ENCODE data around the gene TUBB4B. TPM values are rescaled to one million over a fixed set of nuclear protein-coding genes. Genes with fewer than 3 reads are reported as not detected.

TUBB4B gene
- total and polyA plus RNA-seq, 2 experiments from 2014 or later = 309 to 446 TPM

DNA sequence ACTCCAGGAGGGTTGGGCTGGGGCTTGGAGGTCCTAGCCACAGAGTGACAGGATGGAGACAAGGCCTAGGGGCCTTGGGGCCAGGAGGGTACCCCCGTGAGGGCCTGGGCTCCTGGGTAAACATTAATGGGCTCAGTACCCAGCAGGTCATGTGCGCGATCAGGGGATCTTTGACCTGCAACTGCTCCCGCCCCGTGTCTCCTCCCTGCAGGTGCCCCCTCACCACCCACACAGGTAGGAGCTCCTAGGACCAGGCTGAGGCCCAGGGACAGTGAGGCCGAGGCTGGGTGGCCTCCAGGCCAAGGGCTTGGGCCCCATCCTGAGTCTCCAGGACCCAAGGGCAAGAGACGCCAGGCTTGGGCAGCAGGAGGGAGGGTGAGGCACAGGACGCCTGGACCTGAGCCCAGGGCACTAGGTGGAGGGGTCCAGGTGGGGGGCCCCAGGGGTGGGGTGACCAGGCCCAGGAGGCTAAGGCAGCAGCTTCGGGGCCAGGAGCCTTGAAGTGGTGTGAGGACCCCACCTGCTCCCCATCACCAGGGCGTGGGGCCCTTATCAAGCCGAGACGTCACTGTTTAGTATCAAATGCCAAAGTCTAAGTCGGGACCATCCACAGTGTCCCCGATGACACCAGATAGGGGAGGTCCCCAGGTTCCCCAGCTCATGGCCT is 10.2 kb upstream of the TUBB4B start, which contains the start of gene SLC34A3:
SLC34A3 (plus strand) TSS at position 197 of the 667 bp plus-strand sequence. CDS start 802 bp downstream, outside the sequence.
- no peaks in the 10 kb centered on the region for H4K20me1 ChIP-seq (ENCODE audit: insufficient read depth, poor library complexity, severe bottlenecking)
- H3K9me2 ChIP-seq (replicated peaks; ENCODE audit: insufficient read depth) = no peaks in the 10 kb centered on the region
- H3K27ac ChIP-seq = peak within 1 kb of the TSS; percentile 87
- H2AFZ ChIP-seq = no peak within 1 kb of the TSS
- TF ChIP-seq EZH2phosphoT487 (IDR thresholded peaks at IDR 0.05; ENCODE audit: low read depth, severe bottlenecking, unreplicated experiment) (no peak), EZH2 (IDR thresholded peaks at IDR 0.05; ENCODE audit: borderline replicate concordance) (no peak)
- TF ChIP-seq, protein P1, sequence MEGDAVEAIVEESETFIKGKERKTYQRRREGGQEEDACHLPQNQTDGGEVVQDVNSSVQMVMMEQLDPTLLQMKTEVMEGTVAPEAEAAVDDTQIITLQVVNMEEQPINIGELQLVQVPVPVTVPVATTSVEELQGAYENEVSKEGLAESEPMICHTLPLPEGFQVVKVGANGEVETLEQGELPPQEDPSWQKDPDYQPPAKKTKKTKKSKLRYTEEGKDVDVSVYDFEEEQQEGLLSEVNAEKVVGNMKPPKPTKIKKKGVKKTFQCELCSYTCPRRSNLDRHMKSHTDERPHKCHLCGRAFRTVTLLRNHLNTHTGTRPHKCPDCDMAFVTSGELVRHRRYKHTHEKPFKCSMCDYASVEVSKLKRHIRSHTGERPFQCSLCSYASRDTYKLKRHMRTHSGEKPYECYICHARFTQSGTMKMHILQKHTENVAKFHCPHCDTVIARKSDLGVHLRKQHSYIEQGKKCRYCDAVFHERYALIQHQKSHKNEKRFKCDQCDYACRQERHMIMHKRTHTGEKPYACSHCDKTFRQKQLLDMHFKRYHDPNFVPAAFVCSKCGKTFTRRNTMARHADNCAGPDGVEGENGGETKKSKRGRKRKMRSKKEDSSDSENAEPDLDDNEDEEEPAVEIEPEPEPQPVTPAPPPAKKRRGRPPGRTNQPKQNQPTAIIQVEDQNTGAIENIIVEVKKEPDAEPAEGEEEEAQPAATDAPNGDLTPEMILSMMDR (IDR thresholded peaks at IDR 0.05; ENCODE audit: poor library complexity) = no peak
- H3K4me3 ChIP-seq = no peak within 1 kb of the TSS
- no peaks in the 10 kb centered on the region for H3K36me3 ChIP-seq (replicated peaks; ENCODE audit: insufficient read depth, low read depth)
- H3K4me2 ChIP-seq = peak within 1 kb of the TSS; percentile 50
- DNase-seq (ENCODE audit: low spot score) = peak; percentile 43
- H3K4me1 ChIP-seq (ENCODE audit: insufficient read depth) = peaks cover 45% of the 10 kb centered on the region
- 82% methylated on average over 11 of the region's 14 CpGs for WGBS (ENCODE audit: low lambda C conversion rate, missing lambda C conversion rate)
- no peaks in the 10 kb centered on the region for H3K79me2 ChIP-seq
- H3K27me3 ChIP-seq = no peaks in the 10 kb centered on the region
- no peaks in the 10 kb centered on the region for H3K9me3 ChIP-seq (ENCODE audit: low read depth)

DNA sequence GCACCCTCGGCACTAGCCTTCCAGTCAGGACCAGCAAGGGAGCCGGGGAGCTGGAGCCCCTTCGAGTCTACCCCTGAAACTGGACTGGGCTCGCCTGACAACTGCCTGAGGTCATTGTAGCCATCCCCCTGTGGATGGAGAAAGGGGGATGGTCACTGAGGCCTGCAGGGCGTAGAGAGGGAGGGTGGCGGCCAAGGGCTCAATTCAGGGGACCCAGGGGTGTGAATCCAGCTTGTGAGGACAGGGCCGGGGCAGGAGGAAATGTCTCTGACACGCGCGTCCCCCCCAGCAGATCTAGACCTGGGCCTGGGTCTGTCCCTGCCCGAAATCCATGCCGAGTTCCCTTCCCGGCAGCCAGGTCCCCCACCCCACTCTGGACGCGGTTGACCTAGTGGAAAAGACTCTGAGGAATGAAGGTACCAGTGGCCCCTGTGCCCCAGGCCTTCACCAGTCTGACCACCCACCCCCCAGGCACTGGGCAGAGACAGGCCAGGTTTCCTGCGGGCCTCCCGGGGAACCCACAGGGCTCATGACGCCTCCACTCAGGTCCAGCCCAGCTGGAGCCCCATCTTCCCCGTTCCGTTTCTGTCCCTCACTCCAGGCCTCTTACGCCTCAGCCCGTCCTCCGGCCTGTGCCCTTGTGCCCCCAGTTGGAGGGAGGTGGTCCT is 9.6 kb upstream of the TUBB4B start:
- 94% methylated on average over 22 of the region's 23 CpGs for WGBS (ENCODE audit: low lambda C conversion rate, missing lambda C conversion rate)
- DNase-seq (ENCODE audit: low spot score) = no peak
- H3K4me2 ChIP-seq = no peak overlapping the region
- H3K27me3 ChIP-seq = no peaks in the 10 kb centered on the region
- TF ChIP-seq EZH2 (IDR thresholded peaks at IDR 0.05; ENCODE audit: borderline replicate concordance) (no peak), EZH2phosphoT487 (IDR thresholded peaks at IDR 0.05; ENCODE audit: low read depth, severe bottlenecking, unreplicated experiment) (no peak)
- TF ChIP-seq, protein P1 (IDR thresholded peaks at IDR 0.05; ENCODE audit: poor library complexity) = no peak
- no peaks in the 10 kb centered on the region for H3K36me3 ChIP-seq (replicated peaks; ENCODE audit: insufficient read depth, low read depth)
- no peak overlapping the region for H2AFZ ChIP-seq
- H3K27ac ChIP-seq = peak overlapping the region; percentile 87
- peaks cover 47% of the 10 kb centered on the region for H3K4me1 ChIP-seq (ENCODE audit: insufficient read depth)
- H3K79me2 ChIP-seq = no peaks in the 10 kb centered on the region
- no peaks in the 10 kb centered on the region for H3K9me3 ChIP-seq (ENCODE audit: low read depth)
- no peaks in the 10 kb centered on the region for H3K9me2 ChIP-seq (replicated peaks; ENCODE audit: insufficient read depth)
- H4K20me1 ChIP-seq (ENCODE audit: insufficient read depth, poor library complexity, severe bottlenecking) = no peaks in the 10 kb centered on the region
- H3K4me3 ChIP-seq = no peak overlapping the region

DNA sequence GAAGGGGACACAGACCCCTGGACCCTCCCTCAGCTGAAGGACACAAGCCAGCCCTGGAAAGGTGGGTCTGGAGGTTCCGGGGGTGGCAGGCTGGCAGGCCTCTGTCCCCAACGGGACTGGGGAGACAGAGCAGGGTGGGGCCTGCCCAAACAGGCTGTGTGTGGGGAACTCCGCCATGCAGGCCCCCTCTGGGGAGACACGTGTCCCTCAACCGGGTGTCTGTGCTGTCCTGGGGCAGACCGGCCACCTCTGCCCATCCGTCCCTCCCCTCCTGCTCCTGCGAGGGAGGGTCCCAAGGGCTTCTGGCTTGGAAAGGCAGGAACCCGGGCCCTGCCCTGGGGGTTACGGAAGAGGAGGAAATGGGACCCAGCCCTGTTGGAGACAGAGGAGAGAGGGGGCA is 9.0 kb upstream of the TUBB4B start:
- Histone ChIP-seq H3K27ac (no peak overlapping the region), H3K4me1 (ENCODE audit: insufficient read depth) (peaks cover 47% of the 10 kb centered on the region), H3K9me3 (ENCODE audit: low read depth) (no peaks in the 10 kb centered on the region), H3K4me2 (no peak overlapping the region), H3K36me3 (replicated peaks; ENCODE audit: insufficient read depth, low read depth) (no peaks in the 10 kb centered on the region), H3K9me2 (replicated peaks; ENCODE audit: insufficient read depth) (no peaks in the 10 kb centered on the region), H4K20me1 (ENCODE audit: insufficient read depth, poor library complexity, severe bottlenecking) (no peaks in the 10 kb centered on the region), H2AFZ (no peak overlapping the region), H3K27me3 (no peaks in the 10 kb centered on the region), H3K79me2 (peaks cover 5% of the 10 kb centered on the region), H3K4me3 (no peak overlapping the region)
- TF ChIP-seq, protein P1 (IDR thresholded peaks at IDR 0.05; ENCODE audit: poor library complexity) = no peak
- TF ChIP-seq EZH2phosphoT487 (IDR thresholded peaks at IDR 0.05; ENCODE audit: low read depth, severe bottlenecking, unreplicated experiment) = no peak
- no peak for TF ChIP-seq EZH2 (IDR thresholded peaks at IDR 0.05; ENCODE audit: borderline replicate concordance)
- no peak for DNase-seq (ENCODE audit: low spot score)
- 84% methylated on average over 10 of the region's 10 CpGs for WGBS (ENCODE audit: low lambda C conversion rate, missing lambda C conversion rate)

Measured in hepatocyte (in vitro differentiated cells).